H7 (cell line): ENCODE data around the gene MXRA7. TPM values are rescaled to one million over a fixed set of nuclear protein-coding genes. Genes with fewer than 3 reads are reported as not detected.
A peak's percentile ranks its signal among the peaks of the same experiment; 100 is the strongest.
"Not testable (repeated sequence)": the region's sequence is repeated elsewhere in the genome, so short reads cannot be mapped to it uniquely, and the experiment has no call there.

Experiments
- DNase-seq: peaks from one replicate; pipeline ENCODE4 v3.0.0; 2012
- H3K27me3 ChIP-seq: 2 replicates; pipeline ENCODE4 v1.6.0; 2011; ENCODE audit warnings: mild to moderate bottlenecking, low read length; ENCODE audit not compliant: control insufficient read depth, insufficient read depth
- H3K36me3 ChIP-seq: replicated peaks from 2 replicates; pipeline ENCODE4 v1.5.1; 2011; ENCODE audit warnings: low read length; ENCODE audit not compliant: control insufficient read depth, insufficient read depth
- H3K4me3 ChIP-seq: 2 replicates; pipeline ENCODE4 v1.5.1; 2011; ENCODE audit warnings: low read depth, mild to moderate bottlenecking, control low read depth, low read length, moderate library complexity; ENCODE audit not compliant: insufficient read depth
- total RNA-seq: library from RNA; depleted of rRNA; stranded (reverse); fragments of >200 nt; shearing (Covaris generic); gene quantifications from 2 replicates; pipeline ENCODE4 v1.2.3, GENCODE V29; 2014

Gene MXRA7
- total RNA-seq, 1 experiment from 2014 or later = 59.3 TPM

DNA sequence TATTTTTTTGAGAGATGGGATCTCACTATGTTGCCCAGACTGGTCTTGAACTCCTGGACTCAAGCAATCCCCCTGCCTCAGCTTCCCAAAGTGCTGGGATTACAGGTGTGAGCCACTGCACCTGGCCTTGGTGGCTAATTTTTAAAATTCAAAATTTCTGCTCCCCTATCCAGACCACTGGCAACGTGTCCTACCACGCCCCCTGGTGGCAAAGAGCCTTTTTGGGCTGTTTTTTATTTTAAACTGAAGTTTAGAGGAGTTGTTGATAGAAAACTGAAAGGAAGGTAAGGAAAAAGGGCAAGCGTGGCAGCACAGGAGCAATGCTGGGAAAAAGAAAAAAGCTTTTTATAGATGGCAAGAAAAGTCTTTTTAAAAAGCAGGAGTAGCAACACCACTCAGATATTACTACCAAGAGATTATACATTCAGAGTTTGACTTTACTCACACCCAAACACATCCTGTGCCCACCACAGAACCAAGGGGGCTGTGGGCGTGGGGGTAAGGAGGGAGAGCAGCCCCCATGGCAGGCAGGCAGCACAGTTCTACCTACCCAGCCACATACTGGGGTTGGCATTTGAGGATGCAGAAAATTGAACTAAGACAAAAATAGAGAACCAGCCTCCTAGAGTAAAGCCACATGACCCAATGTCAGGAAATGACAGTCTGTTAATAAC, 4.2 kb upstream of the MXRA7 start:
- H3K27me3 ChIP-seq = peaks cover 4% of the 10 kb centered on the region
- peaks cover 17% of the 10 kb centered on the region for H3K36me3 ChIP-seq
- H3K4me3 ChIP-seq = no peak overlapping the region
- peak; percentile 82 for DNase-seq

DNA sequence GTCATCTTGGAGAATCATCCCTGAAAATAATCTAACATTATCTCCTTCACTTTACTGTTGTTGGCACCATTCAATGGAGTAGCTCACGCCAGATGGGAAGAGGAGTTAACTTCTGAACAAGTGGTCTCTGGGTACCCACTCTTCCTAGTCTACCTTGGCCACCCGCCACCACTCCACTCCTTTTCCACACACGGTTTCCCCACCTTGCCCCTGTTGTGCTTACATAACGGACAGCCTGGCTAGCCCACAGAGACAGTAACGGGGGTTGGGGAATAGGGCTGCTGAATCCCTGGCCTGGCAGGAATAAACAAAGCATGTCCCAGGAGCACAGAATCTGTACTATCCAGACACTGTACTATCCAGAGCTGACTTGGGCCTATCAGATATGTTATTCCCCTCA, 3.6 kb upstream of the MXRA7 start:
- Histone ChIP-seq H3K4me3 (no peak overlapping the region), H3K36me3 (peaks cover 15% of the 10 kb centered on the region), H3K27me3 (peaks cover 10% of the 10 kb centered on the region)
- no peak for DNase-seq

DNA sequence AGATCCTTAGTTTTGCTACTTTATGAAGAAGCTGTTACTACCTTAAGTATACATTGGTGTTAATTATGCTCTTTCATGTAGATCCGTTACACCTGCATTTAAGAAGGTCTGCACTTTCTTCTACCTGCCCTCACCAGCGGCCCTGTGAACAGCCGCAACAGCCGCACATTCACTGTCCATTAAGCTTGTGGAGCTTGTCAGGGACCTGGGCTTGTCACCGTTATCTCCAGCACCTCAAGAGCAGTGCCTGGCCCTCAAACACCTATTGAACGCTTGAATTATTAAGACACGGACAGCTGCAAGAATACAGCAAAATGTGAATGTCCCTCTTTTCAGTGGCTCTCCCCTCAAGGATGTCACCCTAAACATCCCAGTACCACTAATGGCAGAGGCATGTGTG, 3.0 kb upstream of the MXRA7 start:
- H3K27me3 ChIP-seq = peaks cover 15% of the 10 kb centered on the region
- no peak for DNase-seq
- peaks cover 13% of the 10 kb centered on the region for H3K36me3 ChIP-seq
- no peak overlapping the region for H3K4me3 ChIP-seq

DNA sequence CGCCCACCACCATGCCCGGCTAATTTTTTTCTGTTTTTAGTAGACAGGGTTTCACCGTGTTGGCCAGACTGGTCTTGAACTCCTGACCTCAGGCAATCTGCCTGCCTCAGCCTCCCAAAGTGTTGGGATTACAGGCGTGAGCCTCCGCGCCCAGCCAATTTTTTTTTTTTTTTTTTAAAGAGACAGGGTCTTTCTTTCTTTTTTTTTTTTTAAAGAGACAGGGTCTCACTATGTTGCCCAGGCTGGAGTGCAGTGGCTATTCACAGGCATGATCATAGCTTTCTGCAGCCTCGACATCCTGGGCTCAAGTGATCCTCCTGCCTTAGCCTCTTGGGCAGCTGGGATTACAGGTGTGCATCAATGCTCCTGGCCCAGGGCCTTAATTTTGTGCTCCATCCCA, 1.6 kb upstream of the MXRA7 start:
- DNase-seq, H3K36me3 ChIP-seq, H3K4me3 ChIP-seq: not testable (repeated sequence)
- peaks cover 18% of the 10 kb centered on the region for H3K27me3 ChIP-seq

DNA sequence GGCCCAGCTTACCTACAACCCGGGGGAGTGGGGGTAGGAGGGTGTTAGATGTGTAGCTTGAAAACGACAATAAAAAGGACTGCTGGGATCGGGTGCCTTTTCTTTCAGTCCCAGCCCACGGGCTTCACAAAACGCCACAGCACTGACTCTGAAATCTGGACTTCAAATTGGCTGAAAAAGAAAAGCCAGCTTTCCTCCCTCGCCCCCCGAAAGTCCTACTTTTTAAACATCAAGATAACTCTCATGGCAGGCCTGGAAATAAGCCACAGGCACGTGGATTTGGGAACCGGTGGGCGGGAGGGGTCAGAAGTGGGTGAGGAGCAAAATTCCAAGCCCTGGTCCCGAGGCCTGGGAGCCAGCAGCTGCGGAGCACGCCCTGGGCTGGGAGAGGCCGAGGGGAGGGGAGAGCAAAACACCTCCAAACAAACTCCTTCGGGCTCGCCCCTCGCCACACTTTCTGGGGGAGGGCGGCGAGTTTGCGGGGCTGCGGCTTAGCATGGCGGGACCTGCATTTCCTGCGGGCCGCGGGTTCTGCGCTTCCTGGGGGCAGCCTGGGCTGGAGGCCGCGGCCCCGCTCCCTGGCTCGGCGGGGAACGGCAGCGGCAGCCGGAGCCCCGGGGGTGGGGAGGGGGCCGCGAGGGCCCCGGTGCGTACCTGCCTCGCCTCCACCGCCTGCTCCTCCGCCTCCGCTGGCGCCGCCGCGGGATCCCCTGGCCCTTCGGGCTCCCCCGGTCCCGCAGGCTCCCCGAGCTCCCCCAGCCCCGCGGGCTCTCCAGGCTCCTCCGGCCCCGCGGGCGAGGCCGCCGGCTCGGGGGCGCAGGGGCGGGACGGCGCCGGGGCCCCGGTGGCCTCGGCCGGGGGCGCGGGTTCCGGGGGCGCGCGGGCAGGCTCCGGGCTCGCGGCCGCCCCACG, 558 bp downstream of the MXRA7 start:
- peak overlapping the region; percentile 53 for H3K4me3 ChIP-seq
- peaks cover 18% of the 10 kb centered on the region for H3K27me3 ChIP-seq
- peak; percentile 85 for DNase-seq
- H3K36me3 ChIP-seq = not testable (repeated sequence)

DNA sequence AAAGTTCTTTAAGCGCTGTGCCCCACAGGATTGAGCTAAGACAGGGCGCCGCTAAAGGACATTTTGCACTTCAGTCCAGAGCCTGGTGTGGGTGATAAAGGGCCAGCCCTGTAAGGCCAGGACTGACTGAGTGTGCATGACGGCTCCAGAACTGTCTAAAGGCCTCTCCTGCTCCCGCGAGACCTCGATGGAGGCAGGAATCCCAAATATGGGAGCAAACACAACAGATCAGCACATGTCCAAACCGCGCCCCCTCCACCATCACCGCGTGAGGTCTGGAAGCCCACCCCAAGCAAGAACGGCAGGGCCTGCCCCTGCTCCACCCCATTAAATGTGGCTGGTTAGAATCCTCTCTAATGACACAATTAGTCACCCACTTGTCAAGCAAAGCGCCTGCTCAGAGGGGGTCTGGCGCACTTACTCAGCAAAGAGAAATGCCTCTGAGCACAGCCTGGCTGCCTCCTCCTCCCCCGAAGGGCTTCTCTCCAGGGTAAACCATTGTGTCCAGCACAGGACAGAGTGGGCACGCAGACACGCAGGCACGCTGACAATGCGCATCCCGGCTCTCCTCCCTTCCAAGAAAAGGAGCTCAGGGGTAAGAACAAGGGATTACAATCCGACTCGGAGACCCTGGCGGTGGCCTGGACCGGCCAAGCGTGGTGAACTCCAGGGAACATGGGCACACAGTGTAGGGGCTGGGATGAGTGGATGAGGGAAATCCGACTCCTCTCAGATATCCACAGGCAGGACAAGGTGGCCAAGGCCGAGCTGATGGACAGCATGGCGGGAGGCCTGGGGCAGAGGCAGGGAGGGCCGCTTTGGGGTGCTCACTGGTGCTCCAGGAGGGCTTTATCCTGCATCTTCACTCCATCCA, 1.5 kb downstream of the MXRA7 start:
- Histone ChIP-seq H3K36me3 (no peaks in the 10 kb centered on the region), H3K27me3 (peaks cover 18% of the 10 kb centered on the region), H3K4me3 (peak overlapping the region; percentile 53)
- DNase-seq = peak; percentile 60

DNA sequence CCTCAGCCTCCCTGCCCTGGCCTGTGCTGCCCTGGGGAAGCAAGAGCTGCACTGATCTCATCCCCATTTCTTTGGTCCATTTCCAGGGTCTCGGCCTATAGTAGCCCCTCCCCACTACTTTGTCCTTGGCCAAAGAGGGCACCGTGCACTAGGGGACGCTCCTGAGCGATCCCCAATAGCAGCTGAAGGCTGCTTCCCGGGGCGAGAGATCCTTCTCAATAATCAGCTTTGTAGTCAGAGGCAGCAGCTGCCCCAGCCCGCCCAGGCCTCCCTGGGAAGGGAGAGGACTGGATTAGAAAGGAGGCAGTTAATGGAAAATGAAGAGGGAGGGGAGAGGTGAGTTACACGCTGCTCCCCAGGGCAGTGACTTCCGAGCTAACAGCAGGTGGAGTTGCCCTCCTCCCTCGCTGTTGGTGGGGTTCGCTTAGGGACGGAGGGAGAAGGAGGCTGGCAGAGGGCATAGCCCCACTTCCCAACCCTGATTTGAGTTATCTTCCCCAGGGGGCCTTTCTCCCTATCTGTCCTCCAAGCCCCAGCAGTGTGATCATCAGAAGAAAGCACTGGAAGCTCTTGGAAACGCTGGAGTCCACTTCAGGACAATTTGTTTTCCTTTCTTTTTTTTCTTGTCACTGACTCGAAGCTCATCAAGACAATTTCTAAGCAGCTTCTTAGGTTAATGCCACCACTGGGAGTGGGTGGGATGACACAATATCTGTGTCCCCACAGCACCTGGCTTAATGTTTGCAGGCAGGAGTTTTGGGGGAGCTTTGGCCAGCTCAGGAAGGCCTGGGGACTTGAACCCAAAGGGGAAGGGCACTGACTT, 2.6 kb downstream of the MXRA7 start:
- no peak overlapping the region for H3K4me3 ChIP-seq
- H3K27me3 ChIP-seq = peaks cover 18% of the 10 kb centered on the region
- DNase-seq = peak; percentile 93
- no peaks in the 10 kb centered on the region for H3K36me3 ChIP-seq

DNA sequence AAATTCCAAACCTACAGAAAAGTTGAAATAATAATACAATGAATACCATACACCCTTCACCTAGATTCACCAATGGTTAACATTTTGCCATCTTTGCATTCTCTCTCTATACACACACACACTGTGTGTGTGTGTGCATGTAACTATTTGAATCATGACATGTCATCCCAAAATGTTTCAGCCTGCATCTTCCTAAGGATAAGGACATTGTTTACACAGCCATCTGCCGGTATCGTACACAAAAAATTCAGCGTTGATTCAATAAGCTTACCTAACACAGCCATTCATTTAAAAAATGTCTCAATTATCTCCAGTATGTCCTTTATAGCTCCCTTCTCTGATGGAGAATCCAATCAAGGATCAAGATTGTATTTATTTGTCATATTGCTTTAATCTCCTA, 3.9 kb downstream of the MXRA7 start:
- H3K4me3 ChIP-seq = no peak overlapping the region
- peaks cover 18% of the 10 kb centered on the region for H3K27me3 ChIP-seq
- no peaks in the 10 kb centered on the region for H3K36me3 ChIP-seq
- no peak for DNase-seq

DNA sequence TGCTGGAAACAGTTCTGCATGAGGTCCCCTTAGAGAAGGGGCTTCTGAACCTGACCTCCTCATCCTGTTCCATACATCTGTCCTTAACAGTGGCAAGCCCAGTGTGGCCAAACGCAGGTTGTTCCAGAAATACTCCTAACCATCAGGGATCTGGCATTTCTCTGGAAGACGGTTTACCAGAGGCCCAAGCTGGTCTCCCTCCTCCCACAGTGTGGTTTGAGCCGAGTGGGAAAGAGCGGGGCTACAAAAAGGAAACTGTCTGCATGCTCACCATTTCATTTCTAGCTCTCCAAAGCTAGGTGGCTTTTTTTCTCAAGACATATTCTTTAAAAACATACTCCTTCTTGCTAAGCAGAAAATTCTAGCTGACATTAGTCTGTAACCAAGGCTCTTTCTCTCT, 6.0 kb downstream of the MXRA7 start:
- Histone ChIP-seq H3K4me3 (no peak overlapping the region), H3K36me3 (no peaks in the 10 kb centered on the region), H3K27me3 (peaks cover 13% of the 10 kb centered on the region)
- DNase-seq = no peak

DNA sequence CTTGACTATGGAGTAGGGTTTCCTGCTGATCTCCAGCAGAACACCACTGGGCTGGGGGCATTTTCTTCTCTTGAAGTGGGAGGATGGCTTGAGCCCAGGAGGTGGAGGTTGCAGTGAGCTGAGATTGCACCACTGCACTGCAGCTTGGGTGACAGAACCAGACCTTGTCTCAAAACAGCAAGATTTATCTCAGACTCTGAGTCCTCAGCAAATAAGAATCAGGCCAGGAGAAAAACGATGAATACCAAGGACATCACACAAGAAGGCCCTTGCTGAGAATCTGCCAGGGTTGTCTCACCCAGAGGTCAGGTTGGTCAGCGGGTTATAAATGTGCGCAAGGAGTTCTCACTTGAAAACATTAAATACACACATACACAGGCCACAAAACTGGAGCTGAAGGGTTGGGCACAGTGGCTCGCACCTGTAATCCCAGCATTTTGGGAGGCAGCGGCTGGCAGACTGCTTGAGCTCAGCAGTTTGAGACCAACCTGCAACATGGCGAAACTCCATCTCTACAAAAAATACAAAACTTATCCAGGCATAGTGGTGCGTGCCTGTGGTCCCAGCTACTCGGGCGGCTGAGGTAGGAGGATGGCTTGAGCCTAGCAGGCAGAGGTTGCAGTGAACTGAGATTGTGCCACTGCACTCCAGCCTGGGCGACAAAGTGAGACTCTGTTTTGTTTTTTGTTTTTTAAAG, 7.7 kb downstream of the MXRA7 start:
- no peaks in the 10 kb centered on the region for H3K27me3 ChIP-seq
- H3K4me3 ChIP-seq = no peak overlapping the region
- no peaks in the 10 kb centered on the region for H3K36me3 ChIP-seq
- no peak for DNase-seq

DNA sequence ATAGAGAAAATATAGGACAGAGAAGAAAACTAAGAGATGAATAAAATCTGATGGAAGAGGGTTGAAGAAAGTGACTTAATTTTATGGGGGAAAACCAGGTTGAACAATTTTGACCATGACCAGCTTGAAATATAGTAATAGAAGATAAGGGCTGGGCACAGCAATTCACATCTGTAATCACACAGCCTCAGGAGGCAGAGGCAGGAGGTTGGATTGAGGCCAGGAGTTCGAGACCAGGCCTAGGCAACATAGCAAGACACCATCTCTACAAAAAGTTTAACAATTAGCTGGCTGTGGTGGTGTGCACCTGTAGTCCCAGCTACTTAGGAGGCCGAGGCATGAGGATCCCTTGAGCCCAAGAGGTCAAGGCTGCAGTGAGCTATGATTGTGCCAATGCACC, 8.7 kb downstream of the MXRA7 start:
- Histone ChIP-seq H3K36me3 (no peaks in the 10 kb centered on the region), H3K27me3 (no peaks in the 10 kb centered on the region), H3K4me3 (no peak overlapping the region)
- DNase-seq = no peak

DNA sequence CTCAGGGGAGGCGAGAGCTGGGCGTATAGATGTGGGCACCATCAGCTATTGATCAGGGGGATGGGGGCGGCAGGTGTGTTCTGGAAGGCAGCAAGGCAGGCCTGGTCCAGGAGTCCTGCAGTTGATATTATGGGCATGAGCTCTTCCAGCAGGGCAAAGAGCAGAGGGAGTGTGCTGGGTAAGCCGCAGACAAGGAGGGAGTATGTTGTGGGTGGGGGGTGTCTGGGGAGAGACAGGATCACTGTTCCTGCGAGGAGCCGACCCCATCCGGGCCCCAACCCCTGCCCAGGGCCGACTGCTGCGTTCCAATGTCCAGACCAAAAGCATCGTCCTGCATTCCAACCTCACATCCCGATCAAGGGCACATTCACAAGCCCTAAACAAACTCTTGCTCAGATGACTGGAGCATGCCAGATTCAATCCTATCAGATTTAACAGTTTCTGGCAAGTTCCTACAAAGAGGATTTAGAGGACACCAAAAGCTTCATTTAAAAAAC, 9.2 kb downstream of the MXRA7 start:
- no peaks in the 10 kb centered on the region for H3K27me3 ChIP-seq
- H3K4me3 ChIP-seq = no peak overlapping the region
- no peak for DNase-seq
- H3K36me3 ChIP-seq = no peaks in the 10 kb centered on the region
